ENCODE measurements around the gene PPDPF.
"Not testable (repeated sequence)": the region's sequence is repeated elsewhere in the genome, so short reads cannot be mapped to it uniquely, and the experiment has no call there.

Gene PPDPF

GRCh38 chr20:63497946-63498935 lies 22.3 kb upstream of the PPDPF start:
- H3K4me3 ChIP-seq (ENCODE audit: low read depth, low read length): no peak overlapping the region
- DNase-seq (ENCODE audit: low read depth): no peak

GRCh38 chr20:63498960-63499337 lies 21.6 kb upstream of the PPDPF start, which contains the start of gene EEF1A2:
TSS of gene EEF1A2 (minus strand) at chr20:63499083. CDS start at chr20:63497763, 1,320 bp downstream.
- peak within 1 kb of the TSS; percentile 31 for H3K4me3 ChIP-seq (ENCODE audit: low read depth, low read length)
- DNase-seq (ENCODE audit: low read depth): no peak

- no peak for DNase-seq (ENCODE audit: low read depth)
- H3K4me3 ChIP-seq (ENCODE audit: low read depth, low read length): peak overlapping the region; percentile 23
These were observed 21.1 kb upstream of the PPDPF start for GRCh38 chr20:63499338-63499969.

GRCh38 chr20:63500151-63500901 lies 20.2 kb upstream of the PPDPF start:
- no peak overlapping the region for H3K4me3 ChIP-seq (ENCODE audit: low read depth, low read length)

GRCh38 chr20:63500902-63501817 lies 19.4 kb upstream of the PPDPF start:
- DNase-seq (ENCODE audit: low read depth): no peak
- H3K4me3 ChIP-seq (ENCODE audit: low read depth, low read length): no peak overlapping the region

More at GRCh38 chr20:63500151-63500901, 20.2 kb upstream of the PPDPF start:
- no peak for DNase-seq (ENCODE audit: low read depth)

GRCh38 chr20:63501818-63502670 lies 18.5 kb upstream of the PPDPF start:
- DNase-seq (ENCODE audit: low read depth): no peak
- no peak overlapping the region for H3K4me3 ChIP-seq (ENCODE audit: low read depth, low read length)

- no peak for DNase-seq (ENCODE audit: low read depth)
- no peak overlapping the region for H3K4me3 ChIP-seq (ENCODE audit: low read depth, low read length)
These were observed 17.8 kb upstream of the PPDPF start for GRCh38 chr20:63502671-63503172.

GRCh38 chr20:63503524-63503923 lies 17.0 kb upstream of the PPDPF start:
- no peak overlapping the region for H3K4me3 ChIP-seq (ENCODE audit: low read depth, low read length)
- no peak for DNase-seq (ENCODE audit: low read depth)

GRCh38 chr20:63504642-63505041 lies 15.9 kb upstream of the PPDPF start:
- DNase-seq (ENCODE audit: low read depth): no peak
- H3K4me3 ChIP-seq (ENCODE audit: low read depth, low read length): no peak overlapping the region

GRCh38 chr20:63505281-63505680 lies 15.3 kb upstream of the PPDPF start:
- no peak overlapping the region for H3K4me3 ChIP-seq (ENCODE audit: low read depth, low read length)
- DNase-seq (ENCODE audit: low read depth): no peak

GRCh38 chr20:63505723-63506122 lies 14.8 kb upstream of the PPDPF start:
- DNase-seq (ENCODE audit: low read depth): no peak

GRCh38 chr20:63507083-63507743 lies 13.4 kb upstream of the PPDPF start:
- no peak overlapping the region for H3K4me3 ChIP-seq (ENCODE audit: low read depth, low read length)
- DNase-seq (ENCODE audit: low read depth): no peak

More at GRCh38 chr20:63505723-63506122, 14.8 kb upstream of the PPDPF start:
- H3K4me3 ChIP-seq (ENCODE audit: low read depth, low read length): no peak overlapping the region

GRCh38 chr20:63508072-63508768 lies 12.3 kb upstream of the PPDPF start:
- no peak for DNase-seq (ENCODE audit: low read depth)
- H3K4me3 ChIP-seq (ENCODE audit: low read depth, low read length): no peak overlapping the region

GRCh38 chr20:63509088-63509564 lies 11.4 kb upstream of the PPDPF start:
- no peak overlapping the region for H3K4me3 ChIP-seq (ENCODE audit: low read depth, low read length)
- no peak for DNase-seq (ENCODE audit: low read depth)

GRCh38 chr20:63513207-63513606 lies 7.4 kb upstream of the PPDPF start:
- H3K4me3 ChIP-seq (ENCODE audit: low read depth, low read length): no peak overlapping the region
- no peak for DNase-seq (ENCODE audit: low read depth)

- DNase-seq (ENCODE audit: low read depth); H3K4me3 ChIP-seq (ENCODE audit: low read depth, low read length): not testable (repeated sequence)
These were observed 6.0 kb upstream of the PPDPF start for GRCh38 chr20:63514520-63514919.

Data from skeletal muscle cell (primary cell).